HG02938 (cell line): ENCODE data around the gene ABHD16A.

Source experiments
- ATAC-seq: cut with Tn5 transposase; IDR thresholded peaks from one replicate; pipeline ENCODE4 v1.9.1; 2021; ENCODE audit warnings: mild to moderate bottlenecking, moderate library complexity; ENCODE audit not compliant: unreplicated experiment

The ABHD16A gene

GRCh38 chr6:31690231-31691077, 12.7 kb downstream of the ABHD16A start:
- no peak for ATAC-seq

GRCh38 chr6:31689249-31690110, 13.6 kb downstream of the ABHD16A start:
- no peak for ATAC-seq

DNA sequence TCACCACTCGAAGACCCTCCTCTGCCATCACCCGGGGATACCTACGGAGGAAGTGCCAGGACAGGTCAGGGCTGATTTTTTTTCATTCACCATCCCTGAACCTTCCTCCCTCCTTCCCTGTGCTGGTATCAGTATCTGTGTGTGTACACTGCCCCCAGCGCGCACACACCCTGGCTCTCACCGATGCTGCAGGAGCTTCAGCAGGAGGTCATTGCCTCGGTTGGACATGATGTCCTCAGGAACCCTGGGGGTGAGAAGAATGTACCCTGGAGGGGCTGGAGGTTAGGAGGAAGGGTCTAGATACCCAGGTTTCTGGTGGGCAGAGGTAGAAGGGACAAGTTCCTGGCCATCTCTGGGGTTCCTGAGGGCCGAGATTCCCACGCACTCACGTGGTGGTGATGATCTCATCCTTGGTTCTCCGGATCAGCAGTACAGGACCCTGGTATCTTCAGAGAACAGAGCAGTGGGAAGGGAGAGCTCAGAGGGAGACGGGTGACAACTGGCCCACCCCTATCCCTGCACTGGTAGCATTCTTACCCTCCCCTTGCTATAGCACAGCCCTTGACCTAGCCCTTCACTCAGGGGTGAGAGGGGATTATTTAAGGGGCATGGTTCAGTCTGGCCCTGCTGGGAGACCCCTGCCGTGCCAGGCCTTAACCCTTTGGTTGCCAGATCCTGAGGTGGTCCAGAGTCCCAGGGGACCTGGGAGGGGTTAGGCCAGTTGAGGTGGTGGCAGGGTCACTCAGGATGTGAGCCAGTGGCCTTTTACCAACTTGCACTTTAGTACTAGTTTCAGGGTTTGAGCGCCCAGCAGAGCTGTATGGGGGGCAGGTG, 15.0 kb downstream of the ABHD16A start:
- no peak for ATAC-seq

DNA sequence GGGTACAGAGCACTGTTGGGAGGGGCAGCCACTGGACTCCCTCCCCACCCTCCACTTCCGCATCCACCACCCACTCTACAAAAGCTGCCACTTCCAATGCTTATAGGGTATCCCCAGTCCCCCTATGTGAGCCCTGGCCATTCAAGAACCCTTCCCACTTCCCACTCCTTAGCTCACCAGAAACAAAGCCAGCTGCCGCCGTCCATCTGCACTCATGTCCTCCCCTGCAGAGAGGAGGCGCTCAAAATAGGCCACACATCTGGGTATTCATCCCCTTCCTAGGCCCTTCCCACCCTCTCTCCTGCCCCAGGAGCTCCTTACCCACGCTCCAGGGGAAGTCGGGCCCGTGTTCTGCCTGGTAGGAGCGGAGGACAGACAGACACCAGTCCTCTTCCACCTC, 15.8 kb downstream of the ABHD16A start:
- ATAC-seq = no peak

- no peak for ATAC-seq
Observed at GRCh38 chr6:31686483-31686882, 16.6 kb downstream of the ABHD16A start.

DNA sequence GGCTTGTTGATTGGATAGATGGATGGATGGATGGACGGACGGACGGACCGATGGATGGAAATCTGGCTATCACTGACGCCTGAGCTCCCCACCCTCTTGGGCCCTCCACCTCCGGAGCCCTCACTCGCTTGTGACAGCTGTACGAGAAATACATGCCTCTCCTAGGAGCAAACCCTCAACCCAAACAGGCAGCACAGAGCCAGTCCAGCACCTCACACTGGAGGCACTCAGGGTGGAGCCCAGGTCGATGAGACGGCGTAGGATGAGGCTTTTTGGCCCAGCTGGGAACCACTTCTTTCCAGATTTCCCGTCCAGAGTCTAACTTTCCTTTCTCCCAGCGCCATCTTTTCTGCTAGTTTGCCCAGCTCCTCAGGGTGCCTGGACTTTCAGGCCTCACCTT, 19.5 kb downstream of the ABHD16A start:
- no peak for ATAC-seq

DNA sequence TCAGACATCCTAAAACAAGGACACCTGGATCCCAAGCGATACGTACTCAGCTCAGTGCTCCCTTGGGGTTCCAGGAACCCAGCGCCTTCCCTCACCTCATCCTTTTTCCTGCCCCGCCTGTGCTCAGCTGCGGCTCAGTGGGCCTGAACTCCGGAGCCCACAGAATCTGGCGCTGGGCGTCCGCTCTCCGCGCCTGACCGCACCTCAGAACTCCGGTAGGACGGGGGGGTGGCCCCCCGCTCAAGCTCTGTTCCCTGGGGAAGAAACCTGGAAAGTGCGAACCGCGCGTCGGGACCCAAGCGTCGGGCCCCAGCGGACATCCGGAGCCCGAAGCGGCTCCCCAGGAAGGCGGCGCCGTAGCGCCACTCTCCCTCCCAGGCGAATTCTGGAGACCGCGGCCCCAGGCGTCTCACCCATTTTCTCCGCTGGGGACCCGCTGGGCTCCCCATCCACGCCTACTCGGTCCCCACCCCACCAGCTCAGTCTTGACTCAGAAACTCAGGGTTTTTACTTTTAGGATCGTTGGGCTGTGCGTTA, 21.9 kb downstream of the ABHD16A start:
- ATAC-seq = no peak

GRCh38 chr6:31680226-31681134, 22.6 kb downstream of the ABHD16A start, which contains the start of gene LY6G5C:
LY6G5C (minus strand) TSS chr6:31681067; CDS start chr6:31680373, 694 bp downstream.
- no peak for ATAC-seq

DNA sequence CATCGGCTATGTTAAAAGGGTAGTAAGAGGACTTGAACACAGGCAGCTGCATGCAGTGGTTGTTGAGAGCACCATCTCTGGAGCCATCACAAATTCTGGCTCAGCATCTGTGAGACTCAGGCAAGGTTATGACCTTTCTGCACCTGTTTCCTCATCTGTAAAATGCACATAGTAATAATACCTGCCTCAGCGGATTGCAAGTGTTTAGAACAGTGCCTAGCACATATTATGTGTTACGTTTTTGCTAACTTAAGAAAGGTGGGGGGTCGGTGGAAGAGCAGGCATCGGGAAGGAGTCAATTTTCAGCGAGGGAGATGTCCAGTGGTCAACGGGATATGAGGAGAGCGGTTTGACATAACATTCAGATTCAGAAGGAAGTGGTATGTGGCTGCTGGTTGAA, 25.2 kb downstream of the ABHD16A start:
- ATAC-seq = no peak

GRCh38 chr6:31676904-31677303, 26.2 kb downstream of the ABHD16A start:
- no peak for ATAC-seq

DNA sequence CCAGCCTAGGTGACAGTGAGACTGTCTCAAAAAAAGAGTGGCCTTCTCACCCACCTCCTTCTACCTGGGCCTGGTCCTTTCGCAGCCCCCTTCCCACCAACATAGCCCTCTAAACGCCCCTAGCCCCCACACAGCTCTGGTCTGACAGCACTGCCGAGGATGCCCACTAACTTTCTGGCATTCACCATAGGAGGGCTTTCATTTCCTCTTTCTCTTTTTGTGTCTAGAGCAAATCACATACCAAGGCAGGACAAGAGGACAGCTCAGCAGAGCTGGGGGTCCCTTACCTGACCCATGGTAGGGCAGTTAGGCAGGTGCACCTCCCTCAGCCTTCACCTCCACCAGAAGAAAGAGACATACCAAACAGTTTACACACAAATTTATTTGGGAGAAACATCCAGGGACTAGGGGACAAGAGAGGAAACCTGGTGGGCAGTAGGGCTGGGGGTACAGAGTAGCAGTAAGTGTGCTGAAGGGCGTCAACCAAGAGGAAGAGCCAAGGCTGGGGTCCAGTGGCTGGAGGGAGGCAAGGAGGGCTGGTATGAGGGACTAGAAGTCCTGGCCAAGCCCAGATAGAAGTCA, 26.7 kb downstream of the ABHD16A start:
- ATAC-seq = no peak

- ATAC-seq = no peak
Observed at GRCh38 chr6:31669676-31670075, 33.4 kb downstream of the ABHD16A start, which contains the start of gene LY6G5B. LY6G5B (plus strand) TSS chr6:31669976; CDS start chr6:31670951, 975 bp downstream.

DNA sequence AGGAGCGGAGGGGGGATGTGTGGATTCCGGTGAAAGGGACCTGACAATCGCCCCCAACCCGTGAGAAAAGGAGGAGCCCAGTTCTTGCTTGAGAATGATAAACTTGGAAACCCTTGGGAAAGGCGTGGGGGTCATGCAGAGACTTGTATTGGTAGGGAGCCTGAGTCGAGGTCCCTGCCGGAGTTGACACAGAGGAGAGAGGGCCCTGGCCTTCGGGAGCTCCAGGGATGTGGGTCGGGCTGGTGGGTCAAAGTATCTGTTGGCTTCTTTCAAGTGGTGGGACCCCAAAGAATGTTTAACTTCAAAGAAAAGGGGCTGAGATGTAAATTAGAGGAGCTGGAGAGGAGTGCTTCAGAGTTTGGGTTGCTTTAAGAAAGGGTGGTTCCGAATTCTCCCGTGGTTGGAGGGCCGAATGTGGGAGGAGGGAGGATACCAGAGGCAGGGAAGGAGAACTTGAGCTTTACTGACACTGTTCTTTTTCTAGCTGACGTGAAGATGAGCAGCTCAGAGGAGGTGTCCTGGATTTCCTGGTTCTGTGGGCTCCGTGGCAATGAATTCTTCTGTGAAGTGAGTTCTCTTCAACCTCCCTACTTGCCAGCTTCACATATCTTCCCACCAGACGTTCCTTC, 36.7 kb downstream of the ABHD16A start:
- no peak for ATAC-seq

- ATAC-seq = peak; percentile 67
Observed at GRCh38 chr6:31665501-31666336, 37.4 kb downstream of the ABHD16A start, which contains the start of gene CSNK2B. CSNK2B (plus strand) TSS chr6:31666080; CDS start chr6:31666832, 752 bp downstream.

DNA sequence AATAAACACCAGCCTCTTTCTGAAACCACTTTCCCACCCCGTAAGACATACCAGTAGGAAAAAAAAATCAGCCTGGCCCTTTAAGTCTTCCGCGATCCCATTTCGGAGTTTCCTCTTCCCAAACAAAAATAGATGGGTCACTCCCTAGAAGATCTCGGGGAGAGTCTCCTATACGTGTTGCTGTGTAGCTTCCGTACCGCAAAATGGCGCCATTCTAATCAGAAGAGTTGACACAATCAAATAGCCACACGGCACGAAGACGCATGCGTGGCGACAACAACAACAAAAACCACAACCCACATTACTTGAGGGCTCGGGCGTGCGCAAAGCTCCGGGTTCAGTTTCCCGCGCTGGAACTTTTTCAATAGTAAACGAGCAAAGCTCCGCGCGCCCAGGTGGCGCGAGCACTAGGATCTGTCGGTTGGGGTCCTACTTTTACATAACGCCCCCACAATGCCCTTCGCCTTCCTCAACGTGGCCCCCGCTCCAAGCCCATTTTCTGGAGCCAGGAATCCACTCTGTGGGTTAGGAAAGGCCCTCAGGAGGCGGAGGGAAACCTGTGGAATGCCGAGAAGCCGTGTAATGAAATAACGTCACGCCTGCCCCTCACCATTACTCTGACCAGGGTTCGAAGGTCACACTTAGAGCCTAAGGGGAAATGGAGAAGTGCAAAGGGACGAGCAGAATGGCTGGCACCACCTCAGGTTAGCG, 38.2 kb downstream of the ABHD16A start, which contains the start of gene GPANK1:
Gene GPANK1, minus strand, starts transcription at position 208 of the 711 bp plus-strand sequence. CDS start 519 bp downstream, outside the sequence.
- peak; percentile 36 for ATAC-seq

GRCh38 chr6:31663961-31664789, 38.9 kb downstream of the ABHD16A start:
- ATAC-seq = no peak
